C4-2B (cell line): ENCODE measurements around the gene AGAP9.
"Not testable (repeated sequence)": the region's sequence is repeated elsewhere in the genome, so short reads cannot be mapped to it uniquely, and the experiment has no call there.

Source experiments
- CTCF ChIP-seq: fragments of 450-650 bp; conservative IDR thresholded peaks from 2 replicates; pipeline ENCODE4 v1.5.1; 2017; ENCODE audit warnings: mild to moderate bottlenecking
- ZFX ChIP-seq: fragments of 450-650 bp; IDR thresholded peaks from 2 replicates; pipeline ENCODE4 v1.6.1; 2017

GRCh38 chr10:47472072-47472471, 51.4 kb downstream of the AGAP9 start:
- not testable (repeated sequence) for TF ChIP-seq CTCF, ZFX
